Activated CD8-positive, alpha-beta T cell treated with anti-CD3 and anti-CD28 coated beads for 36 hours (primary cell): ENCODE results near the gene DAP3. TPM values are rescaled to one million over a fixed set of nuclear protein-coding genes. Genes with fewer than 3 reads are reported as not detected.
"Not testable (repeated sequence)": the region's sequence is repeated elsewhere in the genome, so short reads cannot be mapped to it uniquely, and the experiment has no call there.

ENCODE experiments used
- ATAC-seq: fragments of 200-7000 bp; cut with Tn5 transposase; one replicate; pipeline ENCODE4 v1.10.0; 2021; ENCODE audit warnings: mild to moderate bottlenecking, moderate library complexity
- CTCF ChIA-PET: fragments of 350-600 bp; sonication (Branson Sonifier 250); formaldehyde crosslinking; loops from one replicate; lab custom pipeline; 2021; ENCODE audit warnings: antibody characterized with exemption; lab: Charles Lee
- POLR2A ChIA-PET: fragments of 350-600 bp; sonication (Branson Sonifier 250); formaldehyde crosslinking; loops from one replicate; lab custom pipeline; 2021; ENCODE audit warnings: antibody characterized with exemption; lab: Charles Lee
- DNase-seq: peaks from one replicate; pipeline ENCODE4 v3.0.0-alpha.2; 2020
- H3K27ac Mint-ChIP-seq: one replicate; pipeline ENCODE4 v1.8.0; 2021; ENCODE audit warnings: mild to moderate bottlenecking, mixed read lengths
- H3K27me3 Mint-ChIP-seq: one replicate; pipeline ENCODE4 v1.8.0; 2021; ENCODE audit warnings: mixed read lengths
- H3K36me3 Mint-ChIP-seq: one replicate; pipeline ENCODE4 v1.8.0; 2021; ENCODE audit warnings: low read depth, mixed read lengths
- H3K4me1 Mint-ChIP-seq: one replicate; pipeline ENCODE4 v1.8.0; 2021; ENCODE audit warnings: low read depth, mixed read lengths
- H3K4me3 Mint-ChIP-seq: one replicate; pipeline ENCODE4 v1.8.0; 2021; ENCODE audit warnings: mild to moderate bottlenecking, moderate library complexity, mixed read lengths
- H3K9me3 Mint-ChIP-seq: one replicate; pipeline ENCODE4 v1.8.0; 2021; ENCODE audit warnings: mixed read lengths
- CTCF ChIP-seq: fragments of 200-600 bp; IDR thresholded peaks from one replicate; pipeline ENCODE4 v1.8.0; 2022; ENCODE audit warnings: antibody characterized with exemption, mild to moderate bottlenecking
- intact Hi-C: fragments of 100-400 bp; cut with micrococcal nuclease; formaldehyde crosslinking; loops from one replicate; pipeline ENCODE4 v1.10.0; 2022
- total RNA-seq, 2 experiments: library from RNA; stranded (reverse); gene quantifications; one replicate each; pipeline ENCODE4 v1.2.3, GENCODE V29; 2021

Gene DAP3
- total RNA-seq, 2 experiments from 2014 or later, result 160 to 173 TPM

- H3K9me3 Mint-ChIP-seq, result no peaks in the 10 kb centered on the region
- no peak for ATAC-seq
Measured at GRCh38 chr1:155695072-155695471, 6.2 kb downstream of the DAP3 start.

GRCh38 chr1:155695608-155696007, 6.7 kb downstream of the DAP3 start:
- ChIA-PET CTCF (interaction anchor here (1.2 kb wide), 1 partner anchor 10 kb away, joined by 3 read pairs; no protein-coding TSS in a partner anchor), POLR2A (no interaction called here)
- H3K36me3 Mint-ChIP-seq, result peaks cover 48% of the 10 kb centered on the region
- no peak for ATAC-seq
- peaks cover 62% of the 10 kb centered on the region for H3K4me1 Mint-ChIP-seq
- H3K9me3 Mint-ChIP-seq, result no peaks in the 10 kb centered on the region
- intact Hi-C loops, result no loop called here
- H3K27ac Mint-ChIP-seq, result no peak overlapping the region
- no peak for DNase-seq
- no peak overlapping the region for H3K4me3 Mint-ChIP-seq
- no peaks in the 10 kb centered on the region for H3K27me3 Mint-ChIP-seq
- no peak for TF ChIP-seq CTCF

More at GRCh38 chr1:155695072-155695471, 6.2 kb downstream of the DAP3 start:
- Mint-ChIP-seq H3K36me3 (peaks cover 51% of the 10 kb centered on the region), H3K4me3 (no peak overlapping the region), H3K27me3 (no peaks in the 10 kb centered on the region), H3K4me1 (peaks cover 66% of the 10 kb centered on the region), H3K27ac (no peak overlapping the region)
- no peak for DNase-seq
- POLR2A ChIA-PET, result interaction anchor here (0.7 kb wide), 1 partner anchor 15 kb away, joined by 3 read pairs; no protein-coding TSS in a partner anchor
- intact Hi-C loops, result no loop called here
- CTCF ChIA-PET, result no interaction called here
- TF ChIP-seq CTCF, result no peak

- H3K27ac Mint-ChIP-seq, result no peak overlapping the region
- H3K36me3 Mint-ChIP-seq, result peaks cover 41% of the 10 kb centered on the region
- no peaks in the 10 kb centered on the region for H3K9me3 Mint-ChIP-seq
- intact Hi-C loops, result no loop called here
- ATAC-seq, result no peak
- H3K4me1 Mint-ChIP-seq, result peaks cover 56% of the 10 kb centered on the region
- no peak overlapping the region for H3K4me3 Mint-ChIP-seq
- ChIA-PET CTCF (interaction anchor here (1.0 to 1.2 kb wide), 2 partner anchors 11 kb away, joined by 3 read pairs; no protein-coding TSS in a partner anchor), POLR2A (no interaction called here)
- TF ChIP-seq CTCF, result no peak
- no peaks in the 10 kb centered on the region for H3K27me3 Mint-ChIP-seq
- DNase-seq, result no peak
Measured at GRCh38 chr1:155696524-155696923, 7.6 kb downstream of the DAP3 start.

- DNase-seq (no peak), ATAC-seq (no peak)
- no peak overlapping the region for H3K4me3 Mint-ChIP-seq
- ChIA-PET CTCF (interaction anchor here (1.0 kb wide), 1 partner anchor 11 kb away, joined by 3 read pairs; no protein-coding TSS in a partner anchor), POLR2A (no interaction called here)
- TF ChIP-seq CTCF, result no peak
- intact Hi-C loops, result no loop called here
- peaks cover 36% of the 10 kb centered on the region for H3K36me3 Mint-ChIP-seq
- H3K27ac Mint-ChIP-seq, result no peak overlapping the region
- peaks cover 51% of the 10 kb centered on the region for H3K4me1 Mint-ChIP-seq
- H3K27me3 Mint-ChIP-seq, result no peaks in the 10 kb centered on the region
- H3K9me3 Mint-ChIP-seq, result no peaks in the 10 kb centered on the region
Measured at GRCh38 chr1:155697046-155697445, 8.2 kb downstream of the DAP3 start.

GRCh38 chr1:155697616-155698015, 8.7 kb downstream of the DAP3 start:
- intact Hi-C loops, POLR2A ChIA-PET, H3K4me3 Mint-ChIP-seq, H3K27ac Mint-ChIP-seq, ATAC-seq, DNase-seq, H3K27me3 Mint-ChIP-seq, H3K9me3 Mint-ChIP-seq: not testable (repeated sequence)
- CTCF ChIA-PET, result interaction anchor here (1.0 kb wide), 1 partner anchor 10 kb away, joined by 3 read pairs; no protein-coding TSS in a partner anchor
- peaks cover 32% of the 10 kb centered on the region for H3K36me3 Mint-ChIP-seq
- peaks cover 48% of the 10 kb centered on the region for H3K4me1 Mint-ChIP-seq
